Uterus (tissue), 2 donors: ENCODE measurements around the gene IZUMO2.

ENCODE experiments used
- POLR2A ChIP-seq, 2 donors: fragments of 450-650 bp; IDR thresholded peaks; one replicate each; pipeline ENCODE4 v1.6.1; 2016; ENCODE audit warnings: antibody characterized with exemption in 2 of 2, mild to moderate bottlenecking in 1 of 2, moderate library complexity in 1 of 2
- TF ChIP-seq, protein P1 (sequence below), 4 experiments: fragments of 200-600 bp in 2 of 4; fragments of 450-650 bp in 2 of 4; sonication (generic) in 2 of 4; IDR thresholded peaks; one replicate each; pipeline ENCODE4 v1.5.1; 2016 to 2019; ENCODE audit warnings: antibody characterized with exemption in 4 of 4, mild to moderate bottlenecking in 2 of 4, moderate library complexity in 1 of 4

- TF ChIP-seq POLR2A (IDR thresholded peaks at IDR 0.05), result no peak
- TF ChIP-seq, protein P1, sequence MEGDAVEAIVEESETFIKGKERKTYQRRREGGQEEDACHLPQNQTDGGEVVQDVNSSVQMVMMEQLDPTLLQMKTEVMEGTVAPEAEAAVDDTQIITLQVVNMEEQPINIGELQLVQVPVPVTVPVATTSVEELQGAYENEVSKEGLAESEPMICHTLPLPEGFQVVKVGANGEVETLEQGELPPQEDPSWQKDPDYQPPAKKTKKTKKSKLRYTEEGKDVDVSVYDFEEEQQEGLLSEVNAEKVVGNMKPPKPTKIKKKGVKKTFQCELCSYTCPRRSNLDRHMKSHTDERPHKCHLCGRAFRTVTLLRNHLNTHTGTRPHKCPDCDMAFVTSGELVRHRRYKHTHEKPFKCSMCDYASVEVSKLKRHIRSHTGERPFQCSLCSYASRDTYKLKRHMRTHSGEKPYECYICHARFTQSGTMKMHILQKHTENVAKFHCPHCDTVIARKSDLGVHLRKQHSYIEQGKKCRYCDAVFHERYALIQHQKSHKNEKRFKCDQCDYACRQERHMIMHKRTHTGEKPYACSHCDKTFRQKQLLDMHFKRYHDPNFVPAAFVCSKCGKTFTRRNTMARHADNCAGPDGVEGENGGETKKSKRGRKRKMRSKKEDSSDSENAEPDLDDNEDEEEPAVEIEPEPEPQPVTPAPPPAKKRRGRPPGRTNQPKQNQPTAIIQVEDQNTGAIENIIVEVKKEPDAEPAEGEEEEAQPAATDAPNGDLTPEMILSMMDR (IDR thresholded peaks at IDR 0.05), result no peak
Observed at GRCh38 chr19:50202962-50203280, 39.8 kb upstream of the IZUMO2 start.
